Skin of body (tissue), 2 donors: ENCODE results near the gene L3MBTL1. TPM values are rescaled to one million over a fixed set of nuclear protein-coding genes. Genes with fewer than 3 reads are reported as not detected.

Source experiments
- DNase-seq: peaks from one replicate; lab custom pipeline; 2025; lab: John Stamatoyannopoulos, UW
- total RNA-seq: library from RNA; depleted of rRNA; stranded (reverse); fragments of >200 nt; gene quantifications from one replicate; pipeline ENCODE4 v1.2.3, GENCODE V29; 2014

L3MBTL1 gene
- total RNA-seq, 1 donor from 2014 or later, result 10.1 TPM

- DNase-seq, result no peak
Observed at GRCh38 chr20:43558412-43559146, 51.1 kb downstream of the L3MBTL1 start, which contains the start of gene SGK2. Gene SGK2 (plus strand): TSS chr20:43559027. CDS start chr20:43566496, 7,469 bp downstream.

DNA sequence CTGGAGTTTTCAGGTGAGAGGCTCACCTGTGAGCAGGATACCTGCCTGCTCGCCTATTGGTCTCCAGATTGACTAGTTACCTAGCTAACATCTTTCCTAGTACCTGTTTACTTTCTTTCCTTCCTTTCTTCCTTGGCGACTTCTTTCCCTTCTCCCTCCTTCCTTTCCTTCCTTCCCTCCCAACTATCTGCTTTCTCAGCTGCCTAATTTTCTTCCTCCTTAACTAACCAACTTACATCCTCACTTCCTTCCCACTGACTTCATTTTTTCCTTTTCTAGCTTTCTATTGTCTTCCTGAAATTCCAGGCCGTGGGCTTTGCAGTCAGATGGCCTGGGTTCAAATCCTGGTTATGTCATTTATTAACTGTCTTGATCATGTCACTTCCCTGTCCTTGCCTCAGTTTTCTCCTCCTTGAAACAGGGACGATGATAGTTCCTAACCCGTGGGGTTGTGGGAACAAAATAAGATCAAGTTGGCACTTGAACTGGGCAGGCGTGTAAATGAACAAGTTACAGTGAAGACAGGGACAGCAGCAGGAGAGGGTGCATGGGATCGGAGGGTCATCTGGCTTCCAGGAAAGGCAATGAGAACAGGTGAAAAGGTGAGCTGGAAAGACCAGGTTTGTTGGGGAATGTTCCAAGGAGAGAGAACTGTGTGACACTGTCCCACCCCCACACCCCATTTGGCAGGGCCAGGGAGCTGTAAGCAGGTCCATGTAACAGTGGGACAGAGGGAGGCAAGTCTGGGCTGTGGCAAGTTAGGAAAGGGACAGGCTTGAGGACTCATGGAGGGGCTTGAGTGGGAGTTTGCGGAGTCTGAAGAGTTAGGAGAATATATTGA is 51.9 kb downstream of the L3MBTL1 start:
- no peak for DNase-seq

- DNase-seq, result no peak
Observed at GRCh38 chr20:43560974-43561373, 53.5 kb downstream of the L3MBTL1 start.

- no peak for DNase-seq
Observed at GRCh38 chr20:43563429-43563828, 55.9 kb downstream of the L3MBTL1 start.

GRCh38 chr20:43563991-43564390 is 56.5 kb downstream of the L3MBTL1 start:
- no peak for DNase-seq

DNA sequence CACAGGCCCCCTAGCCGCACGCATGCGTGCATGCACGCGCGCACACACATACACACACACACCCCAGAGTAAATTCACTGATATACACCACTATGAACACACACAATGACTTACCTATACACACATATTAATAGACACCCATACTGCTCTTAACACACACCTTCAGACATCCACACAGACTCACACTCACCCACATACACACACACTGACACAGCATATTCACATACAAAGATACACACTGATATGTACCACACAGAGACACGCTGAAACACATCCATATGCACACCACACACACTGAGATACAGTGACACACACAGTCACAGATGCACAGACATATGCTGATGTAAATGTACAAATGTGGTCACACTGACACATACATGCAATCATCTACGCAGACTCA is 57.0 kb downstream of the L3MBTL1 start:
- DNase-seq, result no peak

DNA sequence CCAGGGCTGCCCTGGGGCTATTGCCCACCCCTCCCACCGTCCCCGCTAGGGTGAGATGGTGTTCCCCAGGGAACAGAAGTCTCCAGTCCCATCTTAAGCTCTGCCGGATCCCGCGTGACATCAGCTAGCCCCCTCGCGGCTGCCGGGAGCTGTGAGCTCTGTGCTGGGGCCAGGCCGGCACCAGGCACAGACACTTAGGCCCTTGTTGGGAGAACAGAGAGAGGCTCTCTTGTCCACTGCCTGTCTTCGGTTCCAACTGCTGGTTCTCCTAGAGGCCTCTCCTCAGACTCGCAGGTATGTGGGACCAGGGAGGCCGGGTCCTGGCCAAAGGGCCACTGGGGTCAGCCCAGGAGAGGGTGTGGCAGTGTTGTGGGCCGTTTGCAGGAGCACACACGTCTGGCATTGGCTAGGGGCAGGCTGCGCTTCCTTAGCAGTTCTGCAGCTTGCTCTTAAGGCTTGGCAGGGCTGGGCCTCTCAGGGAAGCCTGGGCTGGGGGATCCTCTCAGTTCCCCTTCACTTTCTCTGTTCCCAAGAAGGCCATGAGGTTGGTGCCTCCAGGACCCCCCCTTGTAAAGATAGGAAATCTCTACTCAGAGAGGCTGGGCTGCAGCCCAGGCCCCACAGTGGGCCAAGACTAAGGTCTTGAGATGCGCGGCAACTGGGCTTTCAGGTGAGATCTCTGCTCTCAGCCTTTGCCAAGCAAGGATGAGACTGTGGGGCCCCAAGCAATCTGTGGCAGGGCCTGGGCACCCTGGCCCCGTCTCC is 57.7 kb downstream of the L3MBTL1 start:
- no peak for DNase-seq

- no peak for DNase-seq
Observed at GRCh38 chr20:43565758-43566104, 58.2 kb downstream of the L3MBTL1 start.

GRCh38 chr20:43567477-43567876 is 60.0 kb downstream of the L3MBTL1 start:
- no peak for DNase-seq

GRCh38 chr20:43568706-43569105 is 61.2 kb downstream of the L3MBTL1 start:
- DNase-seq, result no peak

DNA sequence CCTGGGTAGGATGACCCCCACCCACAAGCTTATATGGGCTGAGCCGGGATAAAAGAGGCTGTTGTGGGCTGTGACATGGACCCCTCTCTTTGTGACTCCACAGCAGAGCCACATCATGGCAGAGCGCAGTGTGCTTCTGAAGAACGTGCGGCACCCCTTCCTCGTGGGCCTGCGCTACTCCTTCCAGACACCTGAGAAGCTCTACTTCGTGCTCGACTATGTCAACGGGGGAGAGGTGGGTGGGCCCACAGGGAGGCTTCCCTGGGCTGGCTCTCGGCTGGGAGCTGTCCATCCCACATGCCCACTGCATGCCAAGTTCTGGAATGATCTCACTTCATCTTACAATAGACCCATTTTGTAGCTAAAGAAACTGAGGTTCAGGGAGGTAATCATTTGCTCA is 61.8 kb downstream of the L3MBTL1 start:
- no peak for DNase-seq

DNA sequence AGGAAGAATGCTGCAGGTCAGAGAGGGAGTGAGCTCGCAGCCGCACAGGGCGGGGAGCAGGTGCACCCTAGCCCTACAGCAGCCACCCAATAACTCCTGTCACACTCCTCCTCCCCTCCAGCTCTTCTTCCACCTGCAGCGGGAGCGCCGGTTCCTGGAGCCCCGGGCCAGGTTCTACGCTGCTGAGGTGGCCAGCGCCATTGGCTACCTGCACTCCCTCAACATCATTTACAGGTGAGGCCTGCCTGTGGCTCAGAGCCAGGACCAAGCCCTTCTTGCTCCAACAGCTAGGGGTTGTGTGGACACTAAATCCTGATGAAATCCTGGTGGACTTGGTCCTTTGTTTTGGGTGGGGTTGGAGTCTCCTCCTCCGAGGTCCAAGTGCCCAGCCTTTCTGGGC is 63.0 kb downstream of the L3MBTL1 start:
- DNase-seq, result no peak

GRCh38 chr20:43571310-43571709 is 63.8 kb downstream of the L3MBTL1 start:
- DNase-seq, result no peak

DNA sequence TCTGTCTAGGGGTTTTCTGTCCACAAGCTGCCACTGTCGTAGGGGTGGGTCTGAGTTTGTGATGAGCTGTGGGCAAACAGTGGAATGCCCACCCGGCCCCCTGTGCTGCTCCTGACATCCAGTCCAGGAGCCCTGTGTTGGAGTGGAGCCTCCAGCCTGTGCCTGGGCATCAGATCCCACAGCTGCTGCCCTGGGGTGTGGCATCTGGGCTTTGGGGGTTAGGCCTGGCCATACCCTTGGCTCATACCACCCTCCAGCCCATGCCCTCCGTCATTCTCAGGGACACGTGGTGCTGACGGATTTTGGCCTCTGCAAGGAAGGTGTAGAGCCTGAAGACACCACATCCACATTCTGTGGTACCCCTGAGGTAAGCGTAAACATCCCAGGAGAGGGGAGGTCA is 64.3 kb downstream of the L3MBTL1 start:
- no peak for DNase-seq

DNA sequence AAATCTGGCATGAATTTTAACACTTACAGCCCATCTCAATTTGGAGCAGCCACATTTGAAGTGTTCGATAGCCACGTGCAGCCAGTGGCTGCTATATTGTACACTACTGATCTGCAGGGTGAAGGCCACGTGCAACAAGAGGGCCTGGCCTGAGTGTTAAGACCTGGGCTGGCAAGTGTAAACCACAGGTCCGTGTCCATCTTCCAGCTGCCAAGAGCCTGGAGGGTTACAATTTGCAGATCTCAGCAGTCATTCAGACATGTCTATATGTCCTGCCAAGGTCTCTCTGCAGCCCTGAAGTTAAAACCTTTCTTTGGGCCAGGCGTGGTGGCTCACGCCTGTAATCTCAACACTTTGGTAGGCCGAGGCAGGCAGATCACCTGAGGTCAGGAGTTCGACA is 65.4 kb downstream of the L3MBTL1 start:
- no peak for DNase-seq

- no peak for DNase-seq
Observed at GRCh38 chr20:43576108-43576507, 68.6 kb downstream of the L3MBTL1 start.

DNA sequence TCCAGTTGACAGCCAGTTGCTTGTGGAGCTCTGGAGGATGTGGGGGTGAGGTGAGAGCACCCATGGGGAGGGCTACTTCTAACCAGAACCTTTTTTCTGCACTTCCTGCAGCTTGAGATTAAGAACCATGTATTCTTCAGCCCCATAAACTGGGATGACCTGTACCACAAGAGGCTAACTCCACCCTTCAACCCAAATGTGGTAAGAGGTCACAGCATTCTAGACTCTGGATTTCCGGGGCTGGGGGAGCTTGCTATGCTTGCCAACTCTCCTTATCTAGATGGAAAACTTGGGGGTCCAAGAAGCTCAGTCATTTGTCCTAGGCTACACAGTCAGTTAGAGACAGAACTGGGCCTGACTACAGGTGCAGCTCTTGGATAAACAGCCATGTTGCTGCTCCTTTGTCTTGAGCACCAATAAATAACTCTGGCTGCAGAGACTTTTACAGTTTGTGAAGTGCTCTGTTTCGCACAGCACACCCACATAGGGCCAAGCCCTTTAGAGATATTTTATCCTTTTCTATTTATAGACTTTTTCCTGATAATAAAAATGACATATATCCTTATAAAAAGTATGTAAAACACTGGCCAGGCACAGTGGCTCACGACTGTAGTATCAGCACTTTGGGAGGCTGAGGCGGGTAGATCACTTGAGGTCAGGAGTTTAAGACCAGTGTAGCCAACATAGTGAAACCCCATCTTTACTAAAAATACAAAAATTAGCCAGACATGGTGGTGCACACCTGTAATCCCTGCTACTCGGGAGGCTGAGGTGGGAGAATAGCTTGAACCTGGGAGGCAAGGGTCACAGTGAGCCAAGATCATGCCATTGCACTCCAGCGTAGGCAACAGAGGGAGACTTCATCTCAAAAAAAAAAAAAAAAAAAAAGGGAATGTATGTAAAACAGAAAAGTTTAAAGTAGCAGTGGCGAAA is 72.6 kb downstream of the L3MBTL1 start:
- DNase-seq, result no peak

DNA sequence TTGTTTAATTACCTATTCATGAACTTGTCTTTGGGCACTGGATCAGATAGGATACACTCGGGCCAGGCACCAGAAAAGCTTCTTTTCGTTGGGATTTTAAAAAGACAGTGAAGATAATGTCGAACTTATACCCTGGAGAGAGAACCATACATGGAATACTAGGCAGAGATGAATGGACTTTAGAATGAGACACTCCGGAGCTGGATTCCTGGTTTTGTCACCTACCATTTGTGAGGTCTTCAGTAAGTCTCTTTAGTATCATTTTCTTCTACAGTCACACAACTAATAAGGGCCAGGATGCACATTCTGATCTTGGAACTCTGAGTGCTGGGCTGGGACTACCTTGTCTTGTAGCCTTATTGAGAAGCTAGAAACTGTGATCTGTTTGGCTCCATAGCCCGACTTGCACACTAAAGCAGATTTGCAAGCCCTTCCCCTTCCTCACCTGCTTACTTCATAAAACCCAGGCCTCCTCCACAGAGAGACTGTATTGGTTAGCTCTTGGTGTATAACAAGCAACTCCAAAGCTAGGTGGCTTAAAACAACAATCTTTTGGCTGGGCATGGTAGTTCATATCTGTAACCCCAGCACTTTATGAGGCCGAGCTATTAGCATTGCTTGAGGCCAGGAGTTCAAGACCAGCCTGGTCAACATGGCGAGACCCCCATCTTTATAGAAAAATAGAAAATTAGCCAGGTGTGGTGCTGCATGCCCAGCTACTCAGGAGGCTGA is 75.8 kb downstream of the L3MBTL1 start:
- no peak for DNase-seq

GRCh38 chr20:43583982-43584432 is 76.5 kb downstream of the L3MBTL1 start:
- DNase-seq, result no peak
